ENCODE data around the gene S1PR2. TPM values are rescaled to one million over a fixed set of nuclear protein-coding genes. Genes with fewer than 3 reads are reported as not detected.
A peak's percentile ranks its signal among the peaks of the same experiment; 100 is the strongest.

Gene S1PR2
- total RNA-seq, 2 experiments from 2014 or later, result 14.6 to 17.2 TPM

DNA sequence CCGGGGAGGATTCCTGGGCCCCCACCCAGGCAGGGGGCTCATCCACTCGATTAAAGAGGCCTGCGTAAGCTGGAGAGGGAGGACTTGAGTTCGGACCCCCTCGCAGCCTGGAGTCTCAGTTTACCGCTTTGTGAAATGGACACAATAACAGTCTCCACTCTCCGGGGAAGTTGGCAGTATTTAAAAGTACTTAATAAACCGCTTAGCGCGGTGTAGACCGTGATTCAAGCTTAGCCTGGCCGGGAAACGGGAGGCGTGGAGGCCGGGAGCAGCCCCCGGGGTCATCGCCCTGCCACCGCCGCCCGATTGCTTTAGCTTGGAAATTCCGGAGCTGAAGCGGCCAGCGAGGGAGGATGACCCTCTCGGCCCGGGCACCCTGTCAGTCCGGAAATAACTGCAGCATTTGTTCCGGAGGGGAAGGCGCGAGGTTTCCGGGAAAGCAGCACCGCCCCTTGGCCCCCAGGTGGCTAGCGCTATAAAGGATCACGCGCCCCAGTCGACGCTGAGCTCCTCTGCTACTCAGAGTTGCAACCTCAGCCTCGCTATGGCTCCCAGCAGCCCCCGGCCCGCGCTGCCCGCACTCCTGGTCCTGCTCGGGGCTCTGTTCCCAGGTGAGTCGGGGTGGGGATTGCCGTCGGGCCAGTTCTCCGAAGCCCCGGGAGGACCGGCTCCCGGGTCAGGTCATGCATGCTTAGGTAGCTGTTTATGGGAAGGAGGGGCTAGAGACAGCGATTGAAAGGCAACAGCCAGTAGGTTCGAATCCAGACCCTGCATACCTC is 39.7 kb upstream of the S1PR2 start, which contains the start of gene ICAM1:
ICAM1 (plus strand) TSS at position 505 of the 779 bp plus-strand sequence; CDS start at position 545, 40 bp downstream.
- peak within 1 kb of the TSS; percentile 77 to 95 for H3K27ac ChIP-seq (ENCODE audit: low read depth in 1 of 2, low read length in 2 of 2)
- peaks cover 7% of the 10 kb centered on the region for H3K36me3 ChIP-seq (ENCODE audit: insufficient read depth, low read length)
- CTCF ChIA-PET, result interaction anchor here (0.5 to 6.4 kb wide), 13 partner anchors 9 to 121 kb away, joined by 3 to 102 read pairs (median 6); partner anchors contain the start of genes ICAM5 and TYK2
- peak within 1 kb of the TSS; percentile 80 for H3K4me3 ChIP-seq (ENCODE audit: low read length)
- H3K27me3 Mint-ChIP-seq, result no peaks in the 10 kb centered on the region
- peaks cover 36% of the 10 kb centered on the region for H3K4me1 ChIP-seq (ENCODE audit: insufficient read depth, low read length)
- ATAC-seq (ENCODE audit: poor library complexity) (peak; percentile 67), DNase-seq (peak in 13 of 14 experiments; percentile 44 to 90 (median 63))
- intact Hi-C loops (cut with DNase I, micrococcal nuclease), result loop anchor here (2.0 to 5.0 kb wide), 2 partner anchors 16 to 46 kb away; partner anchors contain the start of genes FDX2 (in 1 of the 2) and ICAM4 (in 1 of the 2)
- no peaks in the 10 kb centered on the region for H3K9me3 Mint-ChIP-seq
- H3K4me1 Mint-ChIP-seq (ENCODE audit: low read depth), result peaks cover 38% of the 10 kb centered on the region
- TF ChIP-seq, protein P1, sequence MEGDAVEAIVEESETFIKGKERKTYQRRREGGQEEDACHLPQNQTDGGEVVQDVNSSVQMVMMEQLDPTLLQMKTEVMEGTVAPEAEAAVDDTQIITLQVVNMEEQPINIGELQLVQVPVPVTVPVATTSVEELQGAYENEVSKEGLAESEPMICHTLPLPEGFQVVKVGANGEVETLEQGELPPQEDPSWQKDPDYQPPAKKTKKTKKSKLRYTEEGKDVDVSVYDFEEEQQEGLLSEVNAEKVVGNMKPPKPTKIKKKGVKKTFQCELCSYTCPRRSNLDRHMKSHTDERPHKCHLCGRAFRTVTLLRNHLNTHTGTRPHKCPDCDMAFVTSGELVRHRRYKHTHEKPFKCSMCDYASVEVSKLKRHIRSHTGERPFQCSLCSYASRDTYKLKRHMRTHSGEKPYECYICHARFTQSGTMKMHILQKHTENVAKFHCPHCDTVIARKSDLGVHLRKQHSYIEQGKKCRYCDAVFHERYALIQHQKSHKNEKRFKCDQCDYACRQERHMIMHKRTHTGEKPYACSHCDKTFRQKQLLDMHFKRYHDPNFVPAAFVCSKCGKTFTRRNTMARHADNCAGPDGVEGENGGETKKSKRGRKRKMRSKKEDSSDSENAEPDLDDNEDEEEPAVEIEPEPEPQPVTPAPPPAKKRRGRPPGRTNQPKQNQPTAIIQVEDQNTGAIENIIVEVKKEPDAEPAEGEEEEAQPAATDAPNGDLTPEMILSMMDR (IDR thresholded peaks at IDR 0.05), result peak; percentile 31
- H3K9me3 ChIP-seq (ENCODE audit: control insufficient read depth in 1 of 2, insufficient read depth in 1 of 2, low read length in 2 of 2), result no peaks in the 10 kb centered on the region
- POLR2A ChIA-PET, result interaction anchor here (0.6 to 4.0 kb wide), 23 partner anchors 10 to 435 kb away, joined by 3 to 69 read pairs (median 6); partner anchors contain the start of genes CDC37, FDX2, ICAM4 and ICAM5
- H3K4me3 Mint-ChIP-seq, result peak within 1 kb of the TSS; percentile 86
- peak within 1 kb of the TSS; percentile 80 for H3K27ac Mint-ChIP-seq
- peaks cover 13% of the 10 kb centered on the region for H3K36me3 Mint-ChIP-seq (ENCODE audit: low read depth)
- no peaks in the 10 kb centered on the region for H3K27me3 ChIP-seq (ENCODE audit: control insufficient read depth in 1 of 2, insufficient read depth in 2 of 2, low read length in 2 of 2)

GRCh38 chr19:10270180-10270615 is 39.1 kb upstream of the S1PR2 start:
- Mint-ChIP-seq H3K4me3 (peak overlapping the region; percentile 86), H3K9me3 (no peaks in the 10 kb centered on the region), H3K36me3 (ENCODE audit: low read depth) (peaks cover 11% of the 10 kb centered on the region), H3K27ac (peak overlapping the region; percentile 80), H3K4me1 (ENCODE audit: low read depth) (peaks cover 38% of the 10 kb centered on the region), H3K27me3 (no peaks in the 10 kb centered on the region)
- peak; percentile 41 for ATAC-seq (ENCODE audit: poor library complexity)
- DNase-seq, result peak in 11 of 14 experiments; percentile 35 to 89 (median 54)
- CTCF ChIA-PET, result interaction anchor here (0.9 to 6.4 kb wide), 10 partner anchors 9 to 339 kb away, joined by 3 to 102 read pairs (median 10); partner anchors contain the start of genes ICAM5 and TYK2
- POLR2A ChIA-PET, result interaction anchor here (0.8 to 4.0 kb wide), 18 partner anchors 11 to 233 kb away, joined by 3 to 69 read pairs (median 8); partner anchors contain the start of genes CDC37, ICAM4, ICAM5 and KEAP1
- TF ChIP-seq, protein P1 (IDR thresholded peaks at IDR 0.05), result no peak
- H3K4me3 ChIP-seq (ENCODE audit: low read length), result peak overlapping the region; percentile 80
- peaks cover 6% of the 10 kb centered on the region for H3K36me3 ChIP-seq (ENCODE audit: insufficient read depth, low read length)
- H3K4me1 ChIP-seq (ENCODE audit: insufficient read depth, low read length), result peaks cover 36% of the 10 kb centered on the region
- no peaks in the 10 kb centered on the region for H3K9me3 ChIP-seq (ENCODE audit: control insufficient read depth in 1 of 2, insufficient read depth in 1 of 2, low read length in 2 of 2)
- H3K27me3 ChIP-seq (ENCODE audit: control insufficient read depth in 1 of 2, insufficient read depth in 2 of 2, low read length in 2 of 2), result no peaks in the 10 kb centered on the region
- intact Hi-C loops (cut with DNase I, micrococcal nuclease), result loop anchor here (2.0 to 5.0 kb wide), 2 partner anchors 17 to 47 kb away; partner anchors contain the start of genes FDX2 (in 1 of the 2) and ICAM4 (in 1 of the 2)
- peak overlapping the region; percentile 77 to 95 for H3K27ac ChIP-seq (ENCODE audit: low read depth in 1 of 2, low read length in 2 of 2)

Data from CD4-positive, alpha-beta T cell (primary cell).